Muscle of arm (tissue), 12 donors: ENCODE results near the gene RFPL3. TPM values are rescaled to one million over a fixed set of nuclear protein-coding genes. Genes with fewer than 3 reads are reported as not detected.
"Not testable (repeated sequence)": the region's sequence is repeated elsewhere in the genome, so short reads cannot be mapped to it uniquely, and the experiment has no call there.

Experiments
- DNase-seq: peaks from one replicate; pipeline ENCODE4 v3.0.0-alpha.2; 2013
- polyA plus RNA-seq, 12 donors: library from polyadenylated mRNA; unstranded; fragments of 120-200 nt; gene quantifications; one replicate each; pipeline ENCODE4 v1.2.1, GENCODE V29; 2013; ENCODE audit not compliant: insufficient read length in 12 of 12

The RFPL3 gene
- polyA plus RNA-seq, 12 donors = 0.31 to 0.40 TPM; not detected in 10

DNA sequence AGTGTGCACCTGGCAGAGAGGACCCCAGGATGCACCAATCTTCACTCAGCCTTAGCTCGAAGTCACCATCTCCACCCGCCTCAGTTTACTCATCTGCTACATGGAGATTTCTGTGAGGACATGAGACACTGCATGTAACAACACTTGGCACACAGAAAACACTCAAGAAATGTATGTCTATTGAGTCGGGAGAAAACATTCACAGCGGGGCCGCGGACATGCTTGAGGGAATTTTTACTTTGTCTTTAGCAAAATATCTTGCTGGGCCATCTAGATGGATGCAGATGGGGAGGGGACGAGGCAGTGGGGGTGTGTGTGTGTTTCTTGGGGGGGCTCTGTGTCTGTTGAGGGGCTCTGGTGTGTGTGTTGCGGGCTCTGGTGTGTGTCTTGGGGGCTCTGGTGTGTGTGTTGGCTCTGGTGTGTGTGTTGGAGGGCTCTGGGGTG lies 28.4 kb upstream of the RFPL3 start:
- DNase-seq = no peak

DNA sequence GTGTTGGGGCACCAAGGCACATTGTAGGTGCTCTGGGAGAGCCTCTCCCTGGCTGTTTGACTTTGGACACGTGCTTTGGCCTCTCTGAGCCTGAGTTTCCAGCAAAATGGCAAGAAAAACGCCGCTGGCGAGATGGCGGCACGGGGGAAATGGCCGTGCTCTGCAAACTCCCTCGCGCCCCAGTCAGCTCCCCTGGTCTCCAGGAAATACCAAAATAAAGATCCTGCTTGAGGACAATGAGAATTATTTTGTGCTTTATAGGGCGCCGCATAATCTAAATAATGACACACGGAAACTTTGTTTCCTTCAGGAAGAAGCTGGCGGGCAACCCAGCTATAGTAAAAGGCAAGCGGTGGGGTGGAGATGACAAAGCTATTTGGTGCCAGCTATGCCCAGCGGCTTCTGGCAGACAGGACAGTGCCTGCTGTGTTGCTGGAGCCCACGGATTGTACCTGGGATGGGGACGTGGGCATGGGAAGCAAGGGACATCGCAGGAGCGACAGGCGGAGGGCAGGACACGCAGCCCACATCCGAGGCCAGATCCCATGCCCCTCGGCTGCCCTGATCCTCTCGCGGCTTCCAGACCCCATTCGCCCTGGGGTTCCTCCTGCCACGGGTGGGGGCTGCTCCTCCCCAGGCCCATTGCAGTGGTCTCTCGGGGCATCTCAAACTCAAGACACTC lies 26.3 kb upstream of the RFPL3 start:
- no peak for DNase-seq

DNA sequence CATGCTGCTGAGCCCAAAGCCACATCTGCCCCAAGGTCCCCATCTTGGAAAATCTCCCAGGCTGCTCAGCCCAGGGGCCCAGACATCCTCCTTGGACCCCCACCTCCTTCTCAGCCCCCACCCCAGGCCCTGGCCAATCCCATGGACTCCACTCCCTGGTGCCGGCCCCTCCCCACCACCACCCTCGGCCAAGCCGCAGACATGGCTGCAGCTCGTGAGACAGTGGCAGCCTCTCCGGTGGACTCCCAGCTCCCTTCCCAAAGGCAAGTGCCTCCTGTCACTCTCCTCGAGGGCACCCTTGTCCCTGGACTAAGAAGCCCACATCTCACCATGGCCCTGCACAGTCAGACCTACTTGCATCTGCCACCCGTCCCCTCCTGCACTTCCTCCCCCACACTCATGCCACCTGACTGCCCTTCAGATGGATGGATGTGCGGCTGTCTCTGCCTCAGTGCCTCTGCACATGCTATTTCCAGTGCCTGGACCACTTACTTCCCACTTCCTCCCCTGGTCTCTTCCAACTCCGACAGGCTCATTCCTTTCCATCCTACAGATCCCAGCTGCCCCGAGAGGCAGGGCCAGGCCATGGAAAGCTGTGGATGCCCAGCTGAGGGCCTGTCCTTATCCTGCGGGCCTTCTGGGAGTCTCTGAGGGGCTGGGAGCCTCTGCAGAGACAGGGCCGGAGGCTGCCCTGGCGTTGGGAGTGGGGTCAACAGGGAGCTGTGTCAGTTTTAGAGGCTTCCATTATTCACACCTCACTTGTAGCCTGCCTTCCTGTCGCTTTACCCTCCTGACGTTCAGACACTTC lies 25.5 kb upstream of the RFPL3 start:
- DNase-seq = no peak

DNA sequence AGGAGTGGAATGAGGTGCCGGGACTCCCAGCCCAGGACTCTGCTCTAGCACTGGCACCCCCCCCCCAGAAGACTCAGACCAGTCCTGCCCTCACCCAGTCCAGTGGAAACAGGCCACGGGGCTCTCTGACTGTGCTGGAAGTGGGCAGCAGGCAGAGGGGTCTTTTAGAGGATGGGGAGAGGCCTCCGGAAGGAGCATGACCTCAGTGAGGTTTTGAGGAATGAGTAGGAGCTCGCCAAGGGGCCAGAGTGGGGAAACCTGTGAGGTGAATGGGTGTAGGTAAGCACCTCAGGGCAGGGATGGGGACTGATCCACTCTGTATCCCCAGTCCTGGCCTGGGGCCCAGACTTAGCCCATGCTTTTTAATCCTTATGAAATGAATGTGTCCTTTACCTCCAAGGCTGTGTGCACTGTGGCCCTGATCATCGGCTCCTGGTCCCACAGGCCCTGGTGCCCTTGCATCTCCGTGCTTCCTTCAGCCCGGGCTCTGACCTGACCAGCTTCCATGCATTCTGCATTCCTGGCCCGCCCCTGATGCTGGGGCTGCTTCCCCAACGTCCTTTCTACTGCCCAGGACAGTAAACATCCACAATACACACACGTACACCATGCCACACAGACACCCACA lies 24.4 kb upstream of the RFPL3 start:
- DNase-seq = no peak

DNA sequence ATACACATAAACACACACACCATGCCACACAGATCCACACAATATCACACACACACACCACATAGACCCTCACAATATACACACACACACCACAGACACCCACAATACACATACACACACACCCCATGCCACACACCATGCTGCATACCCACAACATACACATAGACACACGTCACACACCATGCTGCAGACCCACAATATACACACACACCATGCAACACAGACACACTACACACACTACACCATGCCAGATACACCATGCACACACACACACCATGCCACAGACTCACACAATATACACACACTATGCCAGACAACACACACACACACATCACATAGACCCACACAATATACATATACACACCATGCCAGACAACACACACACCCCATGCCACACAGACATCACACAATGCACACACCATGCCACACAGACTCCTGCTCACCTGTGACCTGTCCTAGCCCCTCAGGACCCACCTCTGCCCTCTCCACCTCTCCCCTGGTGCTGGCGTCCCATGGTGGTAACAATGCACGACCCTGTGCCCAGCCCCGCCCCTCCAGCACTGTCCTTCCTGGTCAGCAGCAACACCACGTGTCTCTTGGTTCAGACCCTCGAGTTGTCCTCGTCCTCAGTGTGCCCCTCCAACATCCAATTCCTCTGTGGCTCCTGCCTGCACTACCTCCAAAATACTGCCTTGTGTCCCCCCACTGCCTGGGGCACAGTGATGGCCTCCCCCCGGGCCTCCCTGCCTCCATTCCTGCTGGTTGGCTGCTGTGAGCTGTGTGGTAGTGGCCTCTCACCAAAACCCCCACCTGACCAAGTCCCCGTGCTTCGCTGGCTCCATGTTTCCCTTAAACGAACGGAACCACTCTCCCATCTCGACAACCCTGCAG lies 23.7 kb upstream of the RFPL3 start:
- DNase-seq = no peak

DNA sequence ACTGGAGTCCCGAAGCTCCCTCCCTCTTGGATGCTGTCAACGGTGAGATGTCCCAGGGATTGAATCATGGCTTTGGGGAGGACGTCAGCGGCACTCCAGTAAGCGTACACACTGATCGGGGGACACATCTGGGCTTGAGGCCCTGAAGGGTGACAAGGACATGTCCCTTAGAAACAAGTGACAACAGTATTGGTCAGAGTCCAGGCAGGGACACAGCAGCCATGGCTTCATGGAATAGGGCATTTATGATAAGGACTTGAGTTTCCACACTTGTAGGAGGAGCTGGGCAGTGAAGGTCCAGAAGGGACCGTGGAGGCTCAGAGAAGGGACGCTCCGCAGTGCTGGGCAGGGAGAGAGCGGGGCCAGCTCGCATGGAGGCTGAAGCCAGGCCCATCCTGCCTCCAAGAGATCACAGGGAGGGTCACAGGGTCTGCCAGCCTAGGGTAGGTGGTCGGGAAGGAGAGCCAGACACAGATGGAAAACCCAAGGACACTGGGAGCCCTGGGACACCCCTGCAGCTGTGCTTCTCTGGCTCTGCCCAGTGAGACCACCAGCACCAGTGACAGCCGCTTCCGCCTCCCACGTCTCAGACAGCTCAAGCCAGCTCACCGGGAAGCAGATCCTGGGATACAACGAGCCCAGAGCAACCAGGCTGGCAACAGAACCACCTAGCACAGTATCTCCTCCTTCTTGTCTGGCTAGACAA lies 22.9 kb upstream of the RFPL3 start:
- DNase-seq = no peak

DNA sequence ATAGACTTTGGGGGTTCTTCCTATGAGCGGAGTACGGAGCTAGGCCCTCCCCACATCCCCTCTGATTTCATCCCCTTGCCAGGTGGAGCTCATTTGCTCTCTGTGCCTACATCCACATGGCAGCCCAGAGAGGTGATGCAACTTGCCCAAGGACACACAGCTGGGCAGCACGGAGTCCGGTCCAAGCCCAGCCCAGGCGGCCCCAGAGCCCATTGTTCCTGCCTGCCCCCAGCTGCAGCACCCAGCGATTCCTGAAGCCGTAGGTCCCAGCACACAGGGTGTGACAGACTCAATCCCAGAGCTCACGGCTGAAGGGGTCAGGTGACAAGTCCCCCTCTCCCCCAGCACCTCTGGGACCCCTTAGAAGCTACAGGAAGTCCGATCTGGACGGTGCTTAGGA lies 22.2 kb upstream of the RFPL3 start:
- no peak for DNase-seq

DNA sequence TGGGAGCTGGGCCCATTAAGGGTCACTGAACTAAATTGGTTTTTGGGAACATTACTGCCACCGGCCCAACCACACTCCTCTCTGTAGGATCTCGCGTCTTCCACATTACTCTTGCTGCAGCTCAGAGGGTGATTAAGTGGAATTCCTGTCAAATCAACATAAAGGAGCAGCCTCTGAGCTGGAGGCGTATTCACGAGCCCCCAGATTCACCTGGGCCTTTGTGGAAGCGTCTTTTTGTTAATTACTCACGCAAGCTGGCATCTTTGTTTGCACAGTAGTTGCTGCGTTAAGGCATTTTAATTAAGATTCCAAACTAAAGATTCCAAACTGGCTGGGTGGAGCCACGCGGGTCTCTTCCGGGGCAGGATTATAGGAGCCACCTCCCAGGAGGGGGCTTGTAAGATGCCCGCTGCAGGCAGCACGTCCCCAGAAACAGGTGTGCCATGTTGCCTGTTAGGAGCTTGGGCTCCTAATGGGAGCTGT lies 21.5 kb upstream of the RFPL3 start:
- DNase-seq = no peak

DNA sequence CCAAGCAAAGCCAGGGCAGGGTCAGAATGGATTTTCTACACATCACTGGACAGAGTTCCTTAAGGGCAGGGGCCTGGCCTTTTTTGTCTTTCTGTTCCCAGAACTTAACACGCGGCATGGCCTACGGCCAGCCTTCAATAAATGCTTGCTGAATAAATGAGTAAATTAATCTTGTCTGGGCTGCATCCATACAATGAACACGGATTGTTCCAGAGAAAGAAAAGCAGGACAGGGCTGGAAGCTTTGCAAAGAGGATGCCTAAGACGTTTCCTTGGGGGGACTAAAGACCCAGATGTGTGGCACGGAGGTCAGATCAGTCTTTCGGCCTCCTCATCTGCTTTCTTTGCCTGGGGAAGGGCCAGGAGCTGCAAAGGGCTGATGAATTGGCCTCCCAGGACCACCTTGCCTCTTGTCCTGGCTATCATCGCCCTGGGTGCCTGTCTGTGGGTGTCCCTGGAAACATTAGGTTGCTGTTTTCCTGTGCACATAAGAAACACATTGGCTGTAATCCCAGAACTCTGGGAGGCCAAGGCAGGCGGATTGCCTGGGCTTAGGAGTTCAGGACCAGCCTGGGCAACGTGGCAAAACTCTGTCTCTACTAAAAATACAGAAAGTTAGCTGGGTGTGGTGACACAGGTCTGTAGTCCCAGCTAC lies 20.8 kb upstream of the RFPL3 start:
- DNase-seq = peak; percentile 34

DNA sequence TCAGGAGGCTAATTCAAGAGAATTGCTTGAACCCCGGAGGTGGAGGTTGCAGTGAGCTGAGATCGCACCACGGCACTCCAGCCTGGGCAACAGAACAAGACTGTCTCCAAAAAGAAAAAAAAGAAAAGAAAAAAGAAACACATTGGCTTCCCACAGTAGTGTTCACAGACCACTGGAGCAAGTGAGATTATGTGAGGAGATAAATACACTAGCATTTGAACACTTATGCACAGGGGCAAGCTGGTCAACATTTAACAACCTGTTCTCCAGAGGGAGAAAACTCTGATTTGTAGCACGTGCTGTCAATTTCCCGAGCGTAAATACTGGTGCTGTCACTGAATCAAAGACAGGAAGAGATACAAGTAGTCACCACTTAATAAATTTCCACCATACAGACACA lies 20.2 kb upstream of the RFPL3 start:
- not testable (repeated sequence) for DNase-seq

DNA sequence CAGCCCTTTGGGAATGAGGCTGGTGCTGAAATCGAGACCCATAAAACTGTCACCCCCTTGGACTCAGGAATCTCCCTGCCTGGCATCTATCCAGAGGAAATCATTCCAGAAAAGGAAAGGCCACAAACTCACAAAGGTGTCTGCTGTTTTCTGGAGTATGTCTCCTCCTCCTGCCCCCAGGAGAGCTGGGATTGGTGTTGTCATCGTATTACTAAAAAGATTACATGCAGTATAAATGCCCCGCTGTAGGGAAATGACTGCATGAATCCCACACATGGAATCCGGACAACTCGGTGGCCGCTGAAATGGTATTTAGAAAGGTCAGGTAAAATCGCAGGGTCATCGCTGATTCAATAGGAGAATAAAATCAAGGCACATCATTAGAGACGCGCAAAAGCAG lies 18.9 kb upstream of the RFPL3 start:
- no peak for DNase-seq

DNA sequence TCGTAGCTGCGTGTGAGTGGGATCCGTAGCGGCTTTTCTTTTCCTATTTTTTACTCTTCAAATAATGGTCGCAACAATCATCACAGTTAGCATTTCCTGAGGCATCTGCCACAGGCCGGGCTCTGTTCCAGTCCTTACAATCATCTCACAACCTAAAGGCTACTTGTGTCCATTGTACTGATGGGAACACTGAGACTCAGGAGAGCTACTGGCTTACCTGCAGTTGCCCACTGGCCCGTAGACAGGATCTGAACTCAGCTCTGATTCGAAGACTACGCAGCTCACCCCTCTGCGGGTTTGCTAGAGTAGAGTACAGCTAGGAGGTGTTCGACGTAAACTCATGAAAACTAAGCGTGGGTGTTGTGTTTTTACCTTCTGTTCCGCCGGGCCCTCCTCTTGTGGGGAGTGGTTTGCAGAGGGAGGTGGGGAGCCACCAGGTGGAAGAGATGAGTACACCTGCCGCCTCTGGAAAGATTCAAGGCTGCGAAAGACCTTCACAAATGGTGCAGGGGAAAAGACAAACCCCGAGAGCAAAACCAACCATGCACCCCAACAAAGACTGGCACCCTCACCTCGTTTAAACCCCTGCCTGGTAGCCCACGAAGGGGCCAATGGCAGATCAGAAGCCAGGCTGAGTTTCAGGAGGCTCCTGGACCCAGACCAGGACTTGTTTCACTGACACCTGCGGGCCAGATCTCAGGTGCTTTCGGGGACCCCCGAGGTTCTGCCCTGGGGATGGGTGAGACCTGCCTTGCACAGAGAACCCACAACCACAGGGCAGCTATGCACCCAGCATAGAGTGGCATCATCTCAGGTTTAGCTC lies 18.3 kb upstream of the RFPL3 start:
- DNase-seq = no peak

DNA sequence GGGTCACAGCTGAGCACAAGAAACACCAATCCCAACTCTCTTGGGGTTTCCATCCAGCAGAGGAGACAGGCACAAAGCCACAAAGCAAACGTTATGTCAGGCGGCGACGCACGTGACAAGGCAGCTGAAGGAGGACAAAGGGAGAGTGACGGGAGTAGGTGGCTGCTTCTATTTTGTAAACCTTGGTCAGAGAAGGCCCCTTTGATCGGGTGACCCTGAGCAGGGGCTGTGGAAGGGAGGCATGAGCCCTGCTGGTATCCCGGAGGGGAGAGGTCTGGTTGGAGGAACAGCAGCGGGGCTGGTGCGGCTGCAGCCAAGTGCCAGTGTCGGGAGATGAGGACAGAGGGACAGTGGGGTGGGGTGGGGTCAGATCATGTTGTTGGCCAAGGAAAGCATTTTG lies 17.3 kb upstream of the RFPL3 start:
- DNase-seq = no peak

DNA sequence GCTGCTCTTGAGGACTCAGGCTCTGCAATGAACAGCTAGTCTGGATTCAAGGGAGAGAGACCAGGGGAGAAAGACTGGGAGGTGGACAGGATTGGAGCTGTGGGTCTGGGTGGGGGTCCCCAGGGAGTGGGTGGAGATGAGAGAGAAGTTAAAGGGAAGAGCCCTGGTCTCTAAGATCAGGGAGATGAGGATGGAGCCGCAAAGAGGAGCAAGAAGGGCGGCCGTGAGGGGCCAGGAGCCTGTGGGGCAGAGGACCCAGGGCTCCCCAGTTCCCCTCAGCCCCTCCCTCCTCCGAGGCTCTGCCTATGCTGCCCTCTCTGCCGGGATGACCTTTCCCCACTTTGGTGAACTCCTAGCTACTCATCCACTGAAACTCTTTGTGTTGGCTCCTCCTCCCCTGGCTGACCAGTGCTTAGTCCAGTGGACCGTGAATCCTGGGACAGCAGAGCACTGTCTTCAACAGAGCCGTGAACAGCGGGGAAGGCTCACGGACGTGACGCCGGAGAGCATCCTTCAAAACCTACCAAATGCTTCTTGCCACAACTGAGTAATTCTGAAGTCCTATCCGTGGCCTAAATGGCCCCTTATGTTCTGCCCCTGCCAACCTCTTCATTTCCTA lies 16.4 kb upstream of the RFPL3 start:
- no peak for DNase-seq

DNA sequence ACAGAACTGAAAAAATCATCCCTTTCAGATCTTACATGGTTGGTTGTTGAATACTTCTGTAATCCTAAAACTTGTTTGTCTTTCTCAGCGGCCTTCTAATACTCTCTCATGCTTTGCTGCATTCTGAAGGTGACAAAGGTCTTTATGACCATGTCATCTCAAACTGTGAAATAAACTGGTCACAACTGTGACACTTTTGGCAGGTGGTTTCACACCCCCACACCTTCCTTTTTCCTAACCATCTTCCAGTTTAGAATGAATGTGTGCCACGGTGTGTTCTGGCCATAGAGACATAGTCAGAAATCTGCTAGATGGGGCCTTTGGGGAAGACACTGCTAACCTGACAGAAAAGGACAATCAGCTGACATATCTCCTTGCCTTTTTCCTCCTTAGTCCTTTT lies 14.7 kb upstream of the RFPL3 start:
- no peak for DNase-seq

DNA sequence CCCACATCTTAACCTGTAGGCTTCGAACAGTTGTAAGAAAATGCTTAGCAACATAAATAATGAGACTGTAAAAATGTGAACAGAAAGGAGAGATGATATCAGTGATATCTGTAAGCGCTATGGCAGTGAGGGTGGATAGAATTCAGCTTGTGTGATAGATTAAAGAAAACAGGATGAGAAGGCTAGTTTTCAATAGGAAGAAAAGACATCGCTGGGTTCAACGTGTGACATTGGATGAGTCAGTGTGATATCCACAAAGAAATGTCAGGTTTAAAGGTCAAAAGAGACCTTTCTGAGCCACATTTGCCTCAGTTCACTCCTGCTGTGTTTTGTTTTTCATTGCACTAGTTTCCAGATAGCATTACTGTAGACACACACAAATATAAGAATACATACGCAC lies 13.7 kb upstream of the RFPL3 start:
- DNase-seq = no peak

DNA sequence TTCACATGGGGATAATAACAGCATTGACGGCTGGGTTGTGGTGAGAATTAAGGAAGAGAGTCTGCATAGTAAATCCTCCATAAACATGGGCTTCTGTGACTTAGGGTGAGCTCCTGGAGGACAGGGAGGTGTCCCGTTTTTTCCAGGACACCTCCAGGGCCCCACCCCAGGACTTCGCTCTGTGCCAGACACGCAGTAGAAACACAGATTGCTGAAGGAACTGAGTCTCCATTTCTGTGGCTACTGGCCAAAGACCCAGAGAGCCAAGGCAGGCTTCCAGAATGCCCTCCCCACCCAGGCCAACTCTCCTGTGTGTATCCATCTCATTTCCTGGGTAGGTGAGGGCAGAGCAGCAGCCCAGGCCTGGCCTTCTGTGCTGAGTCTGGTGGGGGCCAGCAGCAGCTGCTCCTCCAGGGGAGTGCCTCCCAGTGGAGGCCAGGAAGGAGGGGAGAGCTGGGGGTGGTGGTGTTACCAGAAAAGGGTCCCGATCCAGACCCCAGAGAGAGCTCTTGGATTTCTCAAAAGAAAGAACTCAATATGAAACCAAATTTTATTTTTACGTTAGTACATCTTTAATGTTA lies 9.5 kb upstream of the RFPL3 start:
- DNase-seq = no peak

DNA sequence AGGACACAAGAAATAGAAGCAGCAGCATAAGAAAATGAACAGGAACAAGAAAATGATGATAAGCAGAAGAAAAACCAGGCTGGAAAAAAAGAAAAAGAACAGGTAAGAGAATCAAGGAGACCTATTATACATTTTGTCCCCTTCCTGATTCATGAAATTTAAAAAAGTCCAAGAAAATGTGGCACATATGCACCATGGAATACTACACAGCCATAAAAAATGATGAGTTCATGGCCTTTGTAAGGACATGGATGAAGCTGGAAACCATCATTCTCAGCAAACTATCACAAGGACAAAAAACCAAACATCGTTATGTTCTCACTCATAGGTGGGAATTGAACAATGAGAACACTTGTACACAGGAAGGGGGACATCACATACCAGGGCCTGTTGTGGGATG lies 5.8 kb upstream of the RFPL3 start:
- DNase-seq = not testable (repeated sequence)

DNA sequence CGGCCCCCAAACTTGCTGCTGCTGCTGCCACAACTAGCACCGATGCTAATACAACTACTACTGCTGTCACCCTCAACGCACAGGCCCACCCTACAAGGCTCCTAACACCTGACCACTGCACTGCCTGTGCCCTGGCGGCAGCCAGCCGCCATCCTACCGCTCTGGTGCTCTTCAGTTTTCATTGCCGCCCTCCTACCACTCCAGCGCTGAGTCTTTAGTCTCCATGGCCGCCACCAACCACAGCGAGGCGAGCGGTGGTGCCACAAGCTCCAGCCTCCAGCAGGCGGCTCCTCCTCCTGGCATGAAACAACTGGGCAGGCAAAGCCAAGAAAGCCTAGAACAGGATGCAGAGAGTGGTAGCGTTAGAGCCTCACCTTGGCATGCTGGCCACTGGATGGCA lies 5.0 kb upstream of the RFPL3 start:
- DNase-seq = no peak
